Neural progenitor cell (in vitro differentiated cells): ENCODE results near the gene S100A4. TPM values are rescaled to one million over a fixed set of nuclear protein-coding genes. Genes with fewer than 3 reads are reported as not detected.

Source experiments
- DNase-seq: peaks from one replicate; pipeline ENCODE4 v3.0.0-alpha.2; 2016; ENCODE audit warnings: low spot score
- H2AFZ ChIP-seq: fragments of 200-600 bp; sonication (generic); replicated peaks from 2 replicates; pipeline ENCODE4 v1.6.1; 2016; ENCODE audit warnings: antibody characterized with exemption
- H3F3A ChIP-seq: fragments of 200-600 bp; sonication (generic); 2 replicates; pipeline ENCODE4 v1.6.1; 2016; ENCODE audit warnings: antibody characterized with exemption, low read depth
- H3K27ac ChIP-seq: fragments of 200-600 bp; sonication (generic); 2 replicates; pipeline ENCODE4 v1.5.1; 2016; ENCODE audit warnings: mild to moderate bottlenecking
- H3K27me3 ChIP-seq: fragments of 200-600 bp; sonication (generic); 2 replicates; pipeline ENCODE4 v1.6.1; 2016; ENCODE audit warnings: mild to moderate bottlenecking, moderate library complexity
- H3K36me3 ChIP-seq: fragments of 200-600 bp; sonication (generic); 2 replicates; pipeline ENCODE4 v1.5.1; 2016
- H3K4me1 ChIP-seq: fragments of 200-600 bp; sonication (generic); 2 replicates; pipeline ENCODE4 v1.6.1; 2016; ENCODE audit warnings: mixed run types
- H3K4me2 ChIP-seq: fragments of 200-600 bp; sonication (generic); 2 replicates; pipeline ENCODE4 v1.6.1; 2016
- H3K4me3 ChIP-seq: fragments of 200-600 bp; sonication (generic); 2 replicates; pipeline ENCODE4 v1.5.1; 2016
- H3K79me2 ChIP-seq: fragments of 200-600 bp; sonication (generic); 2 replicates; pipeline ENCODE4 v1.6.1; 2016; ENCODE audit warnings: low read depth
- H3K9ac ChIP-seq: fragments of 200-600 bp; sonication (generic); 2 replicates; pipeline ENCODE4 v1.6.1; 2016
- H3K9me3 ChIP-seq: fragments of 200-600 bp; sonication (generic); 2 replicates; pipeline ENCODE4 v1.5.1; 2016; ENCODE audit warnings: low read depth
- H4K20me1 ChIP-seq: fragments of 200-600 bp; sonication (generic); 2 replicates; pipeline ENCODE4 v1.6.1; 2016; ENCODE audit warnings: low read depth
- H3K27ac Mint-ChIP-seq: 3 replicates; pipeline ENCODE4 v1.8.0; 2021; ENCODE audit warnings: mixed read lengths
- H3K27me3 Mint-ChIP-seq: 2 replicates; pipeline ENCODE4 v1.8.0; 2022; ENCODE audit warnings: low read depth, mild to moderate bottlenecking, inconsistent platforms, moderate library complexity, mixed read lengths; ENCODE audit not compliant: insufficient read depth
- H3K36me3 Mint-ChIP-seq: 3 replicates; pipeline ENCODE4 v1.8.0; 2021; ENCODE audit warnings: mixed read lengths
- H3K4me1 Mint-ChIP-seq: 3 replicates; pipeline ENCODE4 v1.8.0; 2021; ENCODE audit warnings: mixed read lengths
- H3K4me3 Mint-ChIP-seq: 3 replicates; pipeline ENCODE4 v1.8.0; 2021; ENCODE audit warnings: mild to moderate bottlenecking, moderate library complexity, mixed read lengths
- H3K9me3 Mint-ChIP-seq: 3 replicates; pipeline ENCODE4 v1.8.0; 2020; ENCODE audit warnings: mixed read lengths
- EZH2 ChIP-seq: fragments of 200-600 bp; sonication (generic); IDR thresholded peaks from 2 replicates; pipeline ENCODE4 v1.6.1; 2017; ENCODE audit warnings: antibody characterized with exemption, mild to moderate bottlenecking, moderate library complexity
- EZH2phosphoT487 ChIP-seq: fragments of 200-600 bp; sonication (generic); IDR thresholded peaks from 2 replicates; pipeline ENCODE4 v1.6.1; 2017; ENCODE audit warnings: antibody characterized with exemption
- total RNA-seq: library from RNA; depleted of rRNA; stranded (reverse); fragments of >200 nt; gene quantifications from 2 replicates; pipeline ENCODE4 v1.2.3, GENCODE V29; 2015; ENCODE audit warnings: low replicate concordance
- TF ChIP-seq, protein P1 (sequence below): fragments of 200-600 bp; sonication (generic); IDR thresholded peaks from 2 replicates; pipeline ENCODE4 v1.5.1; 2017; ENCODE audit warnings: antibody characterized with exemption, mild to moderate bottlenecking

The S100A4 gene
- total RNA-seq, 1 donor from 2014 or later, result 34.3 TPM

DNA sequence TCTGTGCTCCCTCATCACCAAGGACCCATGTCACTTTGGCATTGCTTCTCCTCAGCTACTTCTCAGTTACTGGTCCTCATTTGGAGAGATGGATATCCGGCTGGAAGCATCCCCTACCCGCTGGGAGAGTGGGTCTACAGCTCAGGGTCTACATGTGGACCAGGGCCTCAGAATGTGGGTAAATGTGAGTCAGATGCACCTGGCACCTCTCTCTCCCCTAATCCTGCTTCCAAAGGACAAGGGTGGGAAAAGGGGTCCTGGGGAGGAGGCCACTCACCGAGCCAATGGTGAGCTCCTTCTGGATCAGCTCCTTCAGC is 10.7 kb downstream of the S100A4 start:
- H3K27ac Mint-ChIP-seq, result no peak overlapping the region

DNA sequence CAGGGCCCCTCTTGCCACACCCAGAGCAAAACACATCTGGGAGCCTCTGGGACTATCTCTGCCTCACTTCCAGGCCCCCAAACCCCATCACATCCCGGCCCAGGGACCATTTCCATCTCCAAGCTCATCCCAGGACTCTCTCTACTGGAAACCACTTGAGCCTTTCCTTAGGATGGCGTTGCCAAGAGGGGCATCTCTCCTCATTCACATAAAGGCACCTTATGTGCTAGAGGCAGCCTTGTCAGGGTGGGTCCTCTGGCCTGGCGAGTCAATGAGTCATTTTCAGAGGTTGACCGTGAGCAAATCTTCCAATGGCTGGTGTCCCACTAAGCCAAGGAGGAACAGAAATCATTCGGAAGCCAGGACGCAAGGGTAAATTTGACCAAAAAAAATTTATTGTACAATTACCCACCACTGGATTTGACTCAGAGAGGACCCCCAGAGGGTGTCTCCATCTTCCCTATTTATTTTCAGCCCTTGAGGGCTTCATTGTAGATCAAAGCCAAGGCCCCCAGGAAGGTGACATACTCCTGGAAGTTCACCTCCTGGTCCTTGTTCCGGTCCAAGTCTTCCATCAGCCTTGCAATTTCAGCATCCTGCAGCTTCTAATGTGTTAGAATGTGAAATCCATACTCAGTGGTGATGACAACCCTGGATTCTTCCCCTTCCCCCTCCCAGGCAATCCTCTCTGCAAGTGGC is 11.2 kb downstream of the S100A4 start:
- Histone ChIP-seq H3K79me2 (no peaks in the 10 kb centered on the region), H3K4me1 (peaks cover 22% of the 10 kb centered on the region), H3K27me3 (no peaks in the 10 kb centered on the region), H3K27ac (no peak overlapping the region), H3K4me3 (no peak overlapping the region), H3F3A (peaks cover 15% of the 10 kb centered on the region), H3K36me3 (no peaks in the 10 kb centered on the region), H3K9me3 (no peaks in the 10 kb centered on the region), H3K9ac (no peak overlapping the region), H3K4me2 (no peak overlapping the region), H4K20me1 (no peaks in the 10 kb centered on the region), H2AFZ (no peak overlapping the region)
- Mint-ChIP-seq H3K9me3 (peaks cover 2% of the 10 kb centered on the region), H3K4me3 (no peak overlapping the region), H3K27ac (no peak overlapping the region), H3K4me1 (peaks cover 35% of the 10 kb centered on the region), H3K27me3 (peaks cover 9% of the 10 kb centered on the region), H3K36me3 (no peaks in the 10 kb centered on the region)
- TF ChIP-seq, protein P1, sequence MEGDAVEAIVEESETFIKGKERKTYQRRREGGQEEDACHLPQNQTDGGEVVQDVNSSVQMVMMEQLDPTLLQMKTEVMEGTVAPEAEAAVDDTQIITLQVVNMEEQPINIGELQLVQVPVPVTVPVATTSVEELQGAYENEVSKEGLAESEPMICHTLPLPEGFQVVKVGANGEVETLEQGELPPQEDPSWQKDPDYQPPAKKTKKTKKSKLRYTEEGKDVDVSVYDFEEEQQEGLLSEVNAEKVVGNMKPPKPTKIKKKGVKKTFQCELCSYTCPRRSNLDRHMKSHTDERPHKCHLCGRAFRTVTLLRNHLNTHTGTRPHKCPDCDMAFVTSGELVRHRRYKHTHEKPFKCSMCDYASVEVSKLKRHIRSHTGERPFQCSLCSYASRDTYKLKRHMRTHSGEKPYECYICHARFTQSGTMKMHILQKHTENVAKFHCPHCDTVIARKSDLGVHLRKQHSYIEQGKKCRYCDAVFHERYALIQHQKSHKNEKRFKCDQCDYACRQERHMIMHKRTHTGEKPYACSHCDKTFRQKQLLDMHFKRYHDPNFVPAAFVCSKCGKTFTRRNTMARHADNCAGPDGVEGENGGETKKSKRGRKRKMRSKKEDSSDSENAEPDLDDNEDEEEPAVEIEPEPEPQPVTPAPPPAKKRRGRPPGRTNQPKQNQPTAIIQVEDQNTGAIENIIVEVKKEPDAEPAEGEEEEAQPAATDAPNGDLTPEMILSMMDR, result no peak
- TF ChIP-seq EZH2, result no peak
- no peak for TF ChIP-seq EZH2phosphoT487
- DNase-seq, result no peak

More for the DNA sequence above, 10.7 kb downstream of the S100A4 start:
- peaks cover 35% of the 10 kb centered on the region for H3K4me1 Mint-ChIP-seq
- Histone ChIP-seq H3F3A (peaks cover 15% of the 10 kb centered on the region), H3K27me3 (no peaks in the 10 kb centered on the region), H3K4me2 (no peak overlapping the region), H3K36me3 (no peaks in the 10 kb centered on the region), H3K4me3 (no peak overlapping the region), H3K79me2 (no peaks in the 10 kb centered on the region), H4K20me1 (no peaks in the 10 kb centered on the region), H3K27ac (no peak overlapping the region), H3K9ac (no peak overlapping the region), H2AFZ (no peak overlapping the region), H3K4me1 (peaks cover 22% of the 10 kb centered on the region), H3K9me3 (no peaks in the 10 kb centered on the region)
- H3K4me3 Mint-ChIP-seq, result no peak overlapping the region
- TF ChIP-seq EZH2 (no peak), EZH2phosphoT487 (no peak)
- TF ChIP-seq, protein P1, result no peak
- no peak for DNase-seq
- no peaks in the 10 kb centered on the region for H3K36me3 Mint-ChIP-seq
- peaks cover 2% of the 10 kb centered on the region for H3K9me3 Mint-ChIP-seq
- H3K27me3 Mint-ChIP-seq, result peaks cover 9% of the 10 kb centered on the region

DNA sequence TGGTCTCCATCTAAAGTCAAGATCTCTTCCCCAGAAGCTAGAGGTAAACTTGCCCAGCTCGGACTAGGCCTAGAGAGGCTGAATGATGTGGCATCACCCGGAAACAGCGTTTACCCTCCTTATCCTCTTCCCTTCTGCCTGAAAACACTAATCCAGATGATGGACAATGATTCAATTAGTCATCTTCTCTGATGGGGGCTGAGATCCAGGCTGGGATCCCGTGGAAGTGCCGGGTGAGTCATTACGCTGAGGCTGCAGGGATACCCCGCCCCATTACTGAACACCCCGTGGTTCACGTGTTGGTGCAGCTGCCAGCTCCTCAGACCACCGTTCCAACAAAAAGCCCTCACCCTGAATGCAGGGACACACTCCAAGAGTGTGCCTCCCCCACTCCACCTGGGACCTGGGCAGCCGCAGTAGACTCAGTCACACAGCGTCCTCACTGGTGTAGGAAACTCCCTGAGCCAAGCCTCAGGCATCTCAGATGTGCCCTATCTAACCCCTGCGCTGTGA is 11.9 kb downstream of the S100A4 start:
- Histone ChIP-seq H3F3A (peaks cover 15% of the 10 kb centered on the region), H4K20me1 (no peaks in the 10 kb centered on the region), H2AFZ (peak overlapping the region; percentile 93), H3K4me1 (peaks cover 22% of the 10 kb centered on the region), H3K27me3 (no peaks in the 10 kb centered on the region), H3K79me2 (no peaks in the 10 kb centered on the region), H3K9me3 (no peaks in the 10 kb centered on the region), H3K9ac (no peak overlapping the region), H3K27ac (no peak overlapping the region), H3K4me3 (peak overlapping the region; percentile 31), H3K4me2 (peak overlapping the region; percentile 72), H3K36me3 (no peaks in the 10 kb centered on the region)
- Mint-ChIP-seq H3K36me3 (no peaks in the 10 kb centered on the region), H3K27me3 (peaks cover 6% of the 10 kb centered on the region), H3K27ac (peak overlapping the region; percentile 44), H3K4me3 (peak overlapping the region; percentile 68), H3K4me1 (peaks cover 35% of the 10 kb centered on the region), H3K9me3 (peaks cover 2% of the 10 kb centered on the region)
- DNase-seq, result no peak
- TF ChIP-seq, protein P1, result no peak
- TF ChIP-seq EZH2 (no peak), EZH2phosphoT487 (no peak)
